GM18517 (cell line): ENCODE data around the gene ERMAP.

Source experiments
- ATAC-seq: cut with Tn5 transposase; IDR thresholded peaks from one replicate; pipeline ENCODE4 v1.9.1; 2021; ENCODE audit warnings: mild to moderate bottlenecking, moderate library complexity; ENCODE audit not compliant: unreplicated experiment

The ERMAP gene

GRCh38 chr1:42816585-42817439 lies at the start of gene ERMAP, which contains the start of gene SVBP:
TSS of gene ERMAP (plus strand) at chr1:42817122. CDS start at chr1:42830449, 13,327 bp downstream.
TSS of gene SVBP (minus strand) at chr1:42817397. CDS start at chr1:42816544, 853 bp downstream.
- peak; percentile 70 for ATAC-seq

- peak; percentile 27 for ATAC-seq
Measured at GRCh38 chr1:42767510-42768000, 49.4 kb upstream of the ERMAP start.

GRCh38 chr1:42768172-42768571 lies 48.8 kb upstream of the ERMAP start:
- no peak for ATAC-seq

- no peak for ATAC-seq
Measured at GRCh38 chr1:42769811-42770210, 47.1 kb upstream of the ERMAP start.

- no peak for ATAC-seq
Measured at GRCh38 chr1:42773420-42773819, 43.5 kb upstream of the ERMAP start.

- ATAC-seq = no peak
Measured at GRCh38 chr1:42774928-42775526, 41.9 kb upstream of the ERMAP start.

- ATAC-seq = no peak
Measured at GRCh38 chr1:42776502-42776901, 40.4 kb upstream of the ERMAP start.

- ATAC-seq = no peak
Measured at GRCh38 chr1:42777852-42778251, 39.1 kb upstream of the ERMAP start.

- no peak for ATAC-seq
Measured at GRCh38 chr1:42779725-42780124, 37.2 kb upstream of the ERMAP start.

GRCh38 chr1:42780176-42780575 lies 36.7 kb upstream of the ERMAP start:
- ATAC-seq = no peak

GRCh38 chr1:42783092-42783491 lies 33.8 kb upstream of the ERMAP start:
- ATAC-seq = no peak

GRCh38 chr1:42784547-42784945 lies 32.4 kb upstream of the ERMAP start:
- no peak for ATAC-seq

GRCh38 chr1:42784946-42785693 lies 31.8 kb upstream of the ERMAP start, which contains the start of gene TMEM269:
TSS of gene TMEM269 (plus strand) at chr1:42784991. CDS start at chr1:42789894, 4,903 bp downstream.
- ATAC-seq = no peak

- ATAC-seq = no peak
Measured at GRCh38 chr1:42786097-42786496, 30.8 kb upstream of the ERMAP start.

GRCh38 chr1:42788021-42788420 lies 28.9 kb upstream of the ERMAP start:
- ATAC-seq = no peak

- ATAC-seq = no peak
Measured at GRCh38 chr1:42793824-42794223, 23.1 kb upstream of the ERMAP start.

- ATAC-seq = no peak
Measured at GRCh38 chr1:42797414-42797813, 19.5 kb upstream of the ERMAP start.

- ATAC-seq = no peak
Measured at GRCh38 chr1:42797979-42798378, 18.9 kb upstream of the ERMAP start.

GRCh38 chr1:42801832-42802473 lies 15.0 kb upstream of the ERMAP start:
- ATAC-seq = no peak

- no peak for ATAC-seq
Measured at GRCh38 chr1:42806171-42806570, 10.8 kb upstream of the ERMAP start.

GRCh38 chr1:42806593-42806992 lies 10.3 kb upstream of the ERMAP start:
- ATAC-seq = no peak
